Putamen (tissue), 1 donor: ENCODE data around the gene DMD.
"Not testable (repeated sequence)": the region's sequence is repeated elsewhere in the genome, so short reads cannot be mapped to it uniquely, and the experiment has no call there.

Source experiments
- DNase-seq: peaks from one replicate; pipeline ENCODE4 v3.0.0-alpha.2; 2016; ENCODE audit warnings: low spot score

The DMD gene

GRCh38 chrX:33211356-33212260, at the start of gene DMD:
DMD (minus strand) TSS chrX:33211549; CDS start chrX:33211312, 237 bp downstream.
- DNase-seq: peak; percentile 63

GRCh38 chrX:33252306-33252825, 41.0 kb upstream of the DMD start:
- DNase-seq: no peak

- no peak for DNase-seq
Measured at GRCh38 chrX:33218819-33219218, 7.5 kb upstream of the DMD start.

GRCh38 chrX:33210156-33210555, 1.2 kb downstream of the DMD start:
- DNase-seq: no peak

- DNase-seq: no peak
Measured at GRCh38 chrX:33207056-33207455, 4.3 kb downstream of the DMD start.

- DNase-seq: no peak
Measured at GRCh38 chrX:33205321-33205720, 6.0 kb downstream of the DMD start.

- no peak for DNase-seq
Measured at GRCh38 chrX:33204889-33205288, 6.5 kb downstream of the DMD start.

- DNase-seq: no peak
Measured at GRCh38 chrX:33198561-33199279, 12.6 kb downstream of the DMD start.

GRCh38 chrX:33195698-33196097, 15.7 kb downstream of the DMD start:
- no peak for DNase-seq

- DNase-seq: no peak
Measured at GRCh38 chrX:33194876-33195433, 16.4 kb downstream of the DMD start.

GRCh38 chrX:33194289-33194688, 17.1 kb downstream of the DMD start:
- DNase-seq: no peak

GRCh38 chrX:33190016-33190415, 21.3 kb downstream of the DMD start:
- DNase-seq: no peak

- DNase-seq: no peak
Measured at GRCh38 chrX:33188881-33189280, 22.5 kb downstream of the DMD start.

GRCh38 chrX:33188286-33188685, 23.1 kb downstream of the DMD start:
- DNase-seq: no peak

- DNase-seq: not testable (repeated sequence)
Measured at GRCh38 chrX:33184803-33185202, 26.5 kb downstream of the DMD start.

- peak; percentile 22 for DNase-seq
Measured at GRCh38 chrX:33183361-33183760, 28.0 kb downstream of the DMD start.

- DNase-seq: no peak
Measured at GRCh38 chrX:33178690-33179089, 32.7 kb downstream of the DMD start.

GRCh38 chrX:33178218-33178617, 33.1 kb downstream of the DMD start:
- DNase-seq: no peak

- DNase-seq: no peak
Measured at GRCh38 chrX:33175201-33175600, 36.1 kb downstream of the DMD start.

GRCh38 chrX:33171041-33171440, 40.3 kb downstream of the DMD start:
- no peak for DNase-seq

GRCh38 chrX:33161829-33162228, 49.5 kb downstream of the DMD start:
- DNase-seq: no peak

GRCh38 chrX:33160273-33160672, 51.1 kb downstream of the DMD start:
- DNase-seq: no peak
